ENCODE results near the gene PDZRN3.

The PDZRN3 gene

DNA sequence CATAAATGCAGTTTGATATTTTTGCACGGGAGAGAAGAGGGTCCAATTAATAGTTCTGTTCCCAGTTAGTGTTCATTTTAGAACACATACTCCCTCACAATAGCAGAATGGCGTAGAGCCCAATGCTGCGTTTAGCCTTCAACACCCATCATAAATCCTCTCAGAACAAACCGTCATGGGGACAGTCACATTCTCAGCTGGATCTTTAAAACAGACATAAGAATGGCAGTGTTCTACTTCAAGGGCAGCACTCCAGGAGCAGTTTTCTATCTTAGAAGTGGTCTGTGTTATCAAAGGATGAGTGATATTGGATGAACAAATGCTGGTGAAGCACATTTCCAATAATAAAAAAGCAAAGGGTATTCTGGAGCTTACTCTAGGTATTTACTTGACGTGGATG lies 230.5 kb downstream of the PDZRN3 start:
- in situ Hi-C loops (cut with MboI; ENCODE audit: low pct_unique_long_range_greater_than_20kb, low sequenced_read_pairs, unreplicated experiment) = no loop called here
- no peak for DNase-seq (ENCODE audit: low spot score)
- TF ChIP-seq, protein P1, sequence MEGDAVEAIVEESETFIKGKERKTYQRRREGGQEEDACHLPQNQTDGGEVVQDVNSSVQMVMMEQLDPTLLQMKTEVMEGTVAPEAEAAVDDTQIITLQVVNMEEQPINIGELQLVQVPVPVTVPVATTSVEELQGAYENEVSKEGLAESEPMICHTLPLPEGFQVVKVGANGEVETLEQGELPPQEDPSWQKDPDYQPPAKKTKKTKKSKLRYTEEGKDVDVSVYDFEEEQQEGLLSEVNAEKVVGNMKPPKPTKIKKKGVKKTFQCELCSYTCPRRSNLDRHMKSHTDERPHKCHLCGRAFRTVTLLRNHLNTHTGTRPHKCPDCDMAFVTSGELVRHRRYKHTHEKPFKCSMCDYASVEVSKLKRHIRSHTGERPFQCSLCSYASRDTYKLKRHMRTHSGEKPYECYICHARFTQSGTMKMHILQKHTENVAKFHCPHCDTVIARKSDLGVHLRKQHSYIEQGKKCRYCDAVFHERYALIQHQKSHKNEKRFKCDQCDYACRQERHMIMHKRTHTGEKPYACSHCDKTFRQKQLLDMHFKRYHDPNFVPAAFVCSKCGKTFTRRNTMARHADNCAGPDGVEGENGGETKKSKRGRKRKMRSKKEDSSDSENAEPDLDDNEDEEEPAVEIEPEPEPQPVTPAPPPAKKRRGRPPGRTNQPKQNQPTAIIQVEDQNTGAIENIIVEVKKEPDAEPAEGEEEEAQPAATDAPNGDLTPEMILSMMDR (IDR thresholded peaks at IDR 0.05; ENCODE audit: extremely low read depth, insufficient read depth, missing control alignments) = no peak

DNA sequence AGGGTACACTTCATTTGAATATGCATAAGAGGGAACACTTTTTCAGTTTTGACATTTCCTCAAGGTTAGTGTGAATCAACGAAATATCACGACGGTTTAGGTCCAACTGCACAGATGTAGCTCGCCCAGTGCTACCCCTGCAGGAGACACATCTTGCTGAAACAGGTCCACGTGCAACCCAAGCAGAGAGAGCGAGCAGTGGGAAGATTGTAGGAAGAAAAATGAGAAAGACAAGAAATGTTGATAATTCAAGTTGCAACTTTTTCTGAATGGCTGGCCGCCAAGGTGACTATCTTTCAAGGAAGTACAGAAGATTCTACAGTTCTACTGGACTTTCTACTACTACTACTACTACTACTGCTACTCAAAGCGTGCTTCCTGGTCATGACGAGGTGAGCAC lies 231.7 kb downstream of the PDZRN3 start:
- no peak for DNase-seq (ENCODE audit: low spot score)
- in situ Hi-C loops (cut with MboI; ENCODE audit: low pct_unique_long_range_greater_than_20kb, low sequenced_read_pairs, unreplicated experiment) = no loop called here
- TF ChIP-seq, protein P1 (IDR thresholded peaks at IDR 0.05; ENCODE audit: extremely low read depth, insufficient read depth, missing control alignments) = no peak

DNA sequence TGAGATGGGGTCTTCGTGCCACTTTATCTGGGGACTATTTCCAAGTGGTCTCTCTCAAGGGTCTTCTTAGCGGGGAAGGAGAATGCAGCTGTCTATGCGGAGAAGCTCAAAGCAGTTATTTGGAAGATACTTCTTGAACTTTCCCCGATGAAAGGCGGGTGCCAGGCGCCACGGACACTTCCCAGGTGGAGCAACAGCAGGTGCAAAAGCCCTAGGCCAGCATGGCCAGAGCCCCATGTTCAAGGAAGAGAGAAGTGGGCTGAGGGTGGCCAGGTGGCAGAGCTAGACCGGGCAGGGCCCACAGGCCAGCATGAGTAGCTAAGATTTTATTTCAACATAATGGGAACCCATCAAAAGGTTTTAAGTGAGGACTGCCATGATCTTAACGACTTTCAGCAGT lies 232.8 kb downstream of the PDZRN3 start:
- TF ChIP-seq, protein P1 (IDR thresholded peaks at IDR 0.05; ENCODE audit: extremely low read depth, insufficient read depth, missing control alignments) = no peak
- DNase-seq (ENCODE audit: low spot score) = no peak
- in situ Hi-C loops (cut with MboI; ENCODE audit: low pct_unique_long_range_greater_than_20kb, low sequenced_read_pairs, unreplicated experiment) = no loop called here

DNA sequence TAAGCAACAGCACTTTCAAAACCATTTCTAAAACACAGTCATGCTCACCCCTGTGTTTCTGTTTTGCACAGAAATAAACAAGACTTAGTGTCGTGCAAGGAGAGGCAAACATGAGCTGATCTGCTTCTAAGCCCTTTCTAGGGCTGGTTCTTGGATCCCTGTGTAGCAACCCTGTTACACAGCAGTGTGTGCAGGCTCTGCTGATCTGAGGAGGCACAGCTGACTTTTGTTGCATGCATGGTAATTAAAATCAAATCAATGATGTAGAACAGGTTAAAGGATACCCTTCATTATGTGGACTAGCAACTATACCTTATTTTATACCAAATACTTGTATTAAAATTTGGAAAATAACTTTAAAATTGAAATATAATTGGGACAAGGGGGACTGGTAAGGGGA lies 234.8 kb downstream of the PDZRN3 start:
- in situ Hi-C loops (cut with MboI; ENCODE audit: low pct_unique_long_range_greater_than_20kb, low sequenced_read_pairs, unreplicated experiment) = no loop called here
- TF ChIP-seq, protein P1 (IDR thresholded peaks at IDR 0.05; ENCODE audit: extremely low read depth, insufficient read depth, missing control alignments) = no peak
- DNase-seq (ENCODE audit: low spot score) = no peak

DNA sequence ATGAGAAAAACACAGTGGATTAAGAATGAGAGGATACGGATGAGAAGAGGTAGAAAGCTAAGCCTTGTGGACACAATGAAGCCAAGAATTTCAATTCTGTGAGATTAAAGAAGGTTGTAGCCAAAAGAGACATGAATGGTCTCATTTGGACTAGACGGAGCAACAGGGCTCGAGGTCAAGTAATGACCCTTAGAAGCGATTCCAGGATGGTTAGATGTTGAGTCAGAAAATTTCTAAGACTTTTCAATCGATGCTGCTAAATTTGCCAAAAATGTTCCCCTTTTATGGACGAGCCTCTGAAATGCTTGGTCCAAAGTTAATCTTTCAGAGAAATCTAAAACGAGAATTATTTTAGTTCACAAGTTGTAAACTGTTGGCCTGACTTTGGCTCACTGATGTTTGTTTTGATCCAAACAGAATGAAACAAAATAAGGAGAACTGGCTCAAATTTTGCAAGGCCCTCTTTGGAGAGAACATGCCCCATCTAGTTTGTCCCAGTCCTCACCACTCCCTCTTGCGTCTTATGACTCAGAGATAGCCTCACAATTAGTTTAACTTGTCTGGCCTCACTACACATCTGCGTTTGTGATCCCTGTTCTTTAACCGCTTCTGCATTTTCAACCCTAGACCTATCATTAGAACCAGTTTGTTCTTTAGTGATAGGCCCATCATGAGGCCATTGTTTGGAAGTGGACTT lies 235.5 kb downstream of the PDZRN3 start:
- TF ChIP-seq, protein P1 (IDR thresholded peaks at IDR 0.05; ENCODE audit: extremely low read depth, insufficient read depth, missing control alignments) = no peak
- in situ Hi-C loops (cut with MboI; ENCODE audit: low pct_unique_long_range_greater_than_20kb, low sequenced_read_pairs, unreplicated experiment) = no loop called here

DNA sequence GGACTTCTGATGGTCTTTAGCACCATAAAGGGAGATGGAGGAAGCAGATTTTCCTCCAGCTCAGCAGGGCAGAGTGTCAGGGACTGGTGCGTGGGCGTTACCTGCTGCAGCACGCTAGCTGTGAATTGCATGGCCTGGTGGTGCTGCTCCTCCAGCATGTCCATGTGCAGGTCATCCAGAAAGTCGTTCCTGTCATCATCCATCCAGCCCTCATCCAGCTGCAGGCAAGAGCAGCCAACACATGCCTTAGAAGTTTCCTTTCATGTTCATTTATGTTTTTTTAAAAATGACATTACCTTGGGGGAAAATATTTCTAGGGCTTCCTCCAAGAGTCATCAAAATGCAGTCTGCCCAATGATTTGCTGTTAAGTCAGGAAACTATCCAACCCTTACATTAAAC lies 239.2 kb downstream of the PDZRN3 start:
- TF ChIP-seq, protein P1 (IDR thresholded peaks at IDR 0.05; ENCODE audit: extremely low read depth, insufficient read depth, missing control alignments) = no peak
- in situ Hi-C loops (cut with MboI; ENCODE audit: low pct_unique_long_range_greater_than_20kb, low sequenced_read_pairs, unreplicated experiment) = no loop called here
- no peak for DNase-seq (ENCODE audit: low spot score)

More for the DNA sequence above, 235.5 kb downstream of the PDZRN3 start:
- DNase-seq (ENCODE audit: low spot score) = no peak
